ENCODE data around the gene KLF7.
"Not testable (repeated sequence)": the region's sequence is repeated elsewhere in the genome, so short reads cannot be mapped to it uniquely, and the experiment has no call there.

Gene KLF7

DNA sequence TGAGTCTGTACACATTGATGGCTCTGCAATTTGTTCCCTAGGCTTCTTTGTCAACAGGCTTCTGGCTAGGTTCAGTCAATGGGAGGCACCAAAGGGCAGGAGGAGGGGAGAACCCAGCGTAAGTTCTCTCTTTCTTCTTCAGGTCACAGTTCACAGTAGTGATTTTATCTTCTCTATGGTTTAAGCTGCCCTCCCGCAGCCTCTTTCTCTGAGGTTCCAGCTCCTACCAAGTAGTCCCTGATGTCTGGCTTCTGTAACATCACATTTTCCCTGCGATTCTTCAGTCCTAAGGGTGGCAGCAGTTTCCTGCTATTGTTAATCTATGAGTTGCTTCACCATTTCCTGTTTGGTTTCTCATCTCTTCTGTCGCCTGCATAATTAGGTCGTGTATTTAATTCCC is 119.0 kb downstream of the KLF7 start:
- Mint-ChIP-seq H3K9me3 (no peaks in the 10 kb centered on the region), H3K4me1 (peaks cover 6% of the 10 kb centered on the region), H3K27ac (peak overlapping the region; percentile 51), H3K27me3 (peaks cover 2% of the 10 kb centered on the region), H3K36me3 (no peaks in the 10 kb centered on the region), H3K4me3 (no peak overlapping the region)
- peak; percentile 56 for ATAC-seq (ENCODE audit: low read depth)
- no peak for DNase-seq (ENCODE audit: low spot score in 2 of 2)

GRCh38 chr2:207045531-207045930 is 120.2 kb downstream of the KLF7 start:
- ATAC-seq (ENCODE audit: low read depth) (no peak), DNase-seq (ENCODE audit: low spot score in 2 of 2) (no peak)
- Mint-ChIP-seq H3K9me3 (no peaks in the 10 kb centered on the region), H3K4me3 (no peak overlapping the region), H3K27ac (no peak overlapping the region), H3K36me3 (no peaks in the 10 kb centered on the region), H3K4me1 (peaks cover 6% of the 10 kb centered on the region), H3K27me3 (peaks cover 5% of the 10 kb centered on the region)

DNA sequence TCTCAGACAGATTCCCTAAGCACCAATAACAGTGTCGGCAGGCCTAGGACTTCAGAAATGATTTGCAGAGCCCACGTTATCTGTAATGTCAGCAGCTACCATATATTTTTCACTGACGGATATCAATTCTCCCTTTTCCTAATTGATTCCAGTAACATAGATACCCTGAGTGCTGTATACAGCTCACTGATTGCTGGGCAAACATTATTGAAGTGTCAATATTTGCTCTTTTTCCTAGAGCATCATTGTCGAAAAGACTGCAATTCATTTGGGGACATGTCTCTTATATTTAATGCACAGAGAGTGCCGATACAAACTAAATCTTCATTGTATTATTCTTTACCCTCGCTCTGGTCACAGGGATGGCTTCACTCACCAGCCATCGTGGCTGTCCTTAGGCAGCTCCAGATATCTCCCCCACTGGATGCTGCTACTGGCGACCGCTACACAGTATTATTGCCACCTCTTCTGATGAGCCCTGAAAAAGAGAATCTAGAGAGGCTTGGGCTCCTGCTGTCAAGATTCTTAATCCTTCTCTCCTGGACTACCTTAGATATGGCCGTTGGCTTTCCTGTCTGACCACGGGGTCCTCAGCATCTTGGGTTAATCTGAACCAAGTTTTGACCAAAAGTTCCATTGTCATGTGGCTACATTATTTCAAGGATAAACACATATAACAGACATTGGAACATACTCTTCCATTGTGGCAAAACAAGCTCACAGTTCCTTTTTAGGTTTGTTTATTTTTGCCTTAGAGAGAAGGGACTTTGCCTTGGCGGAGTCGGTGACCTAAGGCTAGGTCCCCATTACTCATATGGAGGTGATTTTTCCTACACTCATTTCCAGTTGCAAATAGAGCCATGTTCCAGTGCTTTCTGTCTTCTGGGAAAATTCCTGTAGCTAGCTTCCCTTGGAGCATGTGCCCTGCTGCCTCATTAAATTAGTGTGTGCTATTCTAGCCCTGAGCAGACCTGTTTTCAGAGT is 121.1 kb downstream of the KLF7 start:
- no peak for ATAC-seq (ENCODE audit: low read depth)
- Mint-ChIP-seq H3K36me3 (no peaks in the 10 kb centered on the region), H3K27ac (no peak overlapping the region), H3K27me3 (peaks cover 7% of the 10 kb centered on the region), H3K9me3 (no peaks in the 10 kb centered on the region), H3K4me3 (no peak overlapping the region), H3K4me1 (peaks cover 6% of the 10 kb centered on the region)
- DNase-seq (ENCODE audit: low spot score in 2 of 2), result no peak

GRCh38 chr2:207042841-207043240 is 122.9 kb downstream of the KLF7 start:
- DNase-seq (ENCODE audit: low spot score in 2 of 2), result no peak
- Mint-ChIP-seq H3K27me3 (peaks cover 8% of the 10 kb centered on the region), H3K9me3 (no peaks in the 10 kb centered on the region), H3K4me3 (no peak overlapping the region), H3K27ac (no peak overlapping the region), H3K4me1 (peaks cover 6% of the 10 kb centered on the region), H3K36me3 (no peaks in the 10 kb centered on the region)
- ATAC-seq (ENCODE audit: low read depth), result no peak

DNA sequence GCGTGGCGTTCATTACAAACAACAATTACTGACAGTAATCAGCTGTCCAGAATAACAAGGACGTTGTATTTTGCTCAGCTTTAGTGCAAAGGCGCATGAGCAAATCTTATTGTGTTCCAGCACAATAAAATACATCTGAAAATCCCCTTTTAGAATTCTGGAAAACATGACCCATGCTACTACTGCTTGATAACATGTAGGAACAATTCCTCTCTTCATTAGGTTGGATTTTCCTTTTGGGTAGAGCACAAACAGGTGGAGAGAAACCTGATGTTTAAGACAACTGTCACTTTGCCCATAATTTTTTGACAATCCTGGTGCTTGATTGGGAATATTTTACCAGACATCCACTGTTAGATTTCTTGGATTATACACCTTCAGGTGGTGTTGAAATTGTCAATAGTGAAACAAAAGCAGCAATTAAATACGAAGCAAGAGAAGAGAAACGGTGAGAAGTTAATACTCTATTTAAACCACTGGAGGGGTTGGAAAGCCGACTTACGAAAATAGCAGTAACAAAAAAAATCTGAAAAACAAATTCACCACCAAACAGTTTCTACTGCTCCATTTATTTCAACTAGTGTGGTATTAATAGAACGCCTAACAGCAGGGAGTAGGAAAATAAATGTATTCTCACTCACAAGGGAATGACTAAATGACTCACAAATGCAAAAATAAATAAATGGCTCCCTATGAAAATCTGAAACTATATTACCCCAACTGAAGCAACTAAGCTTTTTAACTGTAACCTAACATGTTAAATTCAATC is 123.8 kb downstream of the KLF7 start:
- Mint-ChIP-seq H3K36me3 (no peaks in the 10 kb centered on the region), H3K27me3 (peaks cover 9% of the 10 kb centered on the region), H3K4me3 (no peak overlapping the region), H3K27ac (no peak overlapping the region), H3K4me1 (peaks cover 6% of the 10 kb centered on the region), H3K9me3 (no peaks in the 10 kb centered on the region)
- ATAC-seq (ENCODE audit: low read depth), result no peak
- DNase-seq (ENCODE audit: low spot score in 2 of 2), result no peak

GRCh38 chr2:207041279-207041678 is 124.5 kb downstream of the KLF7 start:
- no peak overlapping the region for H3K27ac Mint-ChIP-seq
- H3K4me3 Mint-ChIP-seq, result no peak overlapping the region
- DNase-seq (ENCODE audit: low spot score in 2 of 2), result no peak
- H3K9me3 Mint-ChIP-seq, result no peaks in the 10 kb centered on the region
- H3K36me3 Mint-ChIP-seq, result no peaks in the 10 kb centered on the region
- H3K4me1 Mint-ChIP-seq, result peaks cover 6% of the 10 kb centered on the region
- no peak for ATAC-seq (ENCODE audit: low read depth)
- peaks cover 12% of the 10 kb centered on the region for H3K27me3 Mint-ChIP-seq

- peaks cover 3% of the 10 kb centered on the region for H3K4me1 Mint-ChIP-seq
- ATAC-seq (ENCODE audit: low read depth) (no peak), DNase-seq (ENCODE audit: low spot score in 2 of 2) (no peak)
- H3K36me3 Mint-ChIP-seq, result no peaks in the 10 kb centered on the region
- H3K27ac Mint-ChIP-seq, result no peak overlapping the region
- no peak overlapping the region for H3K4me3 Mint-ChIP-seq
- H3K27me3 Mint-ChIP-seq, result peaks cover 10% of the 10 kb centered on the region
- H3K9me3 Mint-ChIP-seq, result no peaks in the 10 kb centered on the region
Observed at GRCh38 chr2:207040696-207041095, 125.1 kb downstream of the KLF7 start.

GRCh38 chr2:207039225-207039624 is 126.5 kb downstream of the KLF7 start:
- H3K4me1 Mint-ChIP-seq, result peaks cover 3% of the 10 kb centered on the region
- H3K27me3 Mint-ChIP-seq, result peaks cover 12% of the 10 kb centered on the region
- H3K27ac Mint-ChIP-seq, result no peak overlapping the region
- ATAC-seq (ENCODE audit: low read depth), result no peak
- no peak for DNase-seq (ENCODE audit: low spot score in 2 of 2)
- H3K36me3 Mint-ChIP-seq, result no peaks in the 10 kb centered on the region
- H3K4me3 Mint-ChIP-seq, result no peak overlapping the region
- H3K9me3 Mint-ChIP-seq, result peaks cover 1% of the 10 kb centered on the region

- H3K27ac Mint-ChIP-seq, result no peak overlapping the region
- H3K27me3 Mint-ChIP-seq, result peaks cover 12% of the 10 kb centered on the region
- H3K4me1 Mint-ChIP-seq, result peaks cover 3% of the 10 kb centered on the region
- no peak overlapping the region for H3K4me3 Mint-ChIP-seq
- peaks cover 8% of the 10 kb centered on the region for H3K9me3 Mint-ChIP-seq
- H3K36me3 Mint-ChIP-seq, result peaks cover 2% of the 10 kb centered on the region
- ATAC-seq (ENCODE audit: low read depth) (no peak), DNase-seq (ENCODE audit: low spot score in 2 of 2) (no peak)
Observed at GRCh38 chr2:207038299-207038698, 127.4 kb downstream of the KLF7 start.

- H3K27me3 Mint-ChIP-seq, result peaks cover 13% of the 10 kb centered on the region
- no peak overlapping the region for H3K27ac Mint-ChIP-seq
- peaks cover 12% of the 10 kb centered on the region for H3K9me3 Mint-ChIP-seq
- ATAC-seq (ENCODE audit: low read depth) (no peak), DNase-seq (ENCODE audit: low spot score in 2 of 2) (no peak)
- H3K36me3 Mint-ChIP-seq, result peaks cover 5% of the 10 kb centered on the region
- H3K4me3 Mint-ChIP-seq, result no peak overlapping the region
- peaks cover 3% of the 10 kb centered on the region for H3K4me1 Mint-ChIP-seq
Observed at GRCh38 chr2:207037896-207038295, 127.9 kb downstream of the KLF7 start.

- not testable (repeated sequence) for H3K4me1 Mint-ChIP-seq; H3K36me3 Mint-ChIP-seq; H3K4me3 Mint-ChIP-seq; DNase-seq (ENCODE audit: low spot score in 2 of 2); ATAC-seq (ENCODE audit: low read depth); H3K27ac Mint-ChIP-seq
- Mint-ChIP-seq H3K9me3 (peaks cover 14% of the 10 kb centered on the region), H3K27me3 (peaks cover 13% of the 10 kb centered on the region)
Observed at GRCh38 chr2:207037023-207037422, 128.7 kb downstream of the KLF7 start.

- ATAC-seq (ENCODE audit: low read depth) (no peak), DNase-seq (ENCODE audit: low spot score in 2 of 2) (no peak)
- Mint-ChIP-seq H3K27ac (no peak overlapping the region), H3K27me3 (peaks cover 10% of the 10 kb centered on the region), H3K36me3 (peaks cover 5% of the 10 kb centered on the region), H3K9me3 (peaks cover 14% of the 10 kb centered on the region), H3K4me1 (peaks cover 3% of the 10 kb centered on the region), H3K4me3 (no peak overlapping the region)
Observed at GRCh38 chr2:207035875-207036274, 129.9 kb downstream of the KLF7 start.

GRCh38 chr2:207032490-207032889 is 133.3 kb downstream of the KLF7 start:
- Mint-ChIP-seq H3K4me3 (no peak overlapping the region), H3K9me3 (peaks cover 16% of the 10 kb centered on the region), H3K27ac (no peak overlapping the region), H3K36me3 (peaks cover 5% of the 10 kb centered on the region), H3K27me3 (peaks cover 8% of the 10 kb centered on the region), H3K4me1 (peaks cover 3% of the 10 kb centered on the region)
- no peak for DNase-seq (ENCODE audit: low spot score in 2 of 2)
- ATAC-seq (ENCODE audit: low read depth), result no peak

All from memory B cell (primary cell).